ENCODE data around the gene ERGIC2. TPM values are rescaled to one million over a fixed set of nuclear protein-coding genes. Genes with fewer than 3 reads are reported as not detected.

Gene ERGIC2
- total and polyA plus RNA-seq, 4 donors = 39.5 to 70.5 (median 48.7) TPM

DNA sequence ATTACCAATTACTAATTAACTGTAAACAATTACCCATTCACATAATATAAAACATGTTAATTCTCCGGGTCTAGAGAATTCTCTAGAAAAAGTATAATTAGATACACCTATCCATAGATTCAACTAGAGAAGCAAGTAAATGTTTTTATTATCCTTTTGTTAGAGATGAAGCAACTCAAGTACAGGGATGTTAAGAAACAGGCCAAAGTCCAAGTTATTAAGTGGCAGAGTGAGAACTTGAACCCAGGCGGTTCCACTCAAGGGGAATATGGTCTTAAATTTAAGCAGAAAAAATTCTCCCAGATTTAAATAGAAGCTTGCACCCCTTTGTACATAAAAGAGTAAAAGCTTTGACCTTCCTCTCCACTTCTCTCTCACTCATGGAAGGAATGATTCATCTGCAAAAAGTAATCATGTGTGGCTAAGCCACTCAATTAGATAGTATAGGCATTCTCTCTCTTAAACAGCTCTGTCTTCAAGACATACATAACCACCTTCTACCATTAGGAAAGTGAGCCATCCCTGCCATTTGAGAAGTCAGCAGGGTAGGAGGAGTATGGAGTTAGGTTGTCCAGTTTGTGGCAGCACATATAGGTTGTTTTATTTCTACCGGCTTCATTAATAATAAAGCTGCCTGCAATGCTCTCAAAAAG, 34.1 kb downstream of the ERGIC2 start:
- Histone ChIP-seq H3K36me3 (ENCODE audit: control insufficient read depth in 4 of 4, insufficient read depth in 4 of 4, low read length in 4 of 4) (peaks cover 4 to 21% (median 10%) of the 10 kb centered on the region in 4 donors), H3K27me3 (ENCODE audit: control insufficient read depth in 3 of 3, insufficient read depth in 3 of 3, low read length in 2 of 3) (no peaks in the 10 kb centered on the region), H3K9me3 (ENCODE audit: control insufficient read depth in 4 of 4, insufficient read depth in 3 of 4, low read length in 3 of 4) (no peaks in the 10 kb centered on the region), H3K27ac (ENCODE audit: low read depth in 1 of 2, low read length in 1 of 2) (peak overlapping the region in 1 of 2 donors; percentile 40), H3K4me3 (no peak overlapping the region), H3K4me1 (ENCODE audit: control insufficient read depth in 5 of 5, insufficient read depth in 5 of 5, low read length in 5 of 5) (peaks cover 0 to 5% (median 0%) of the 10 kb centered on the region in 5 donors), H3K9ac (ENCODE audit: insufficient read depth in 1 of 2, low read length in 2 of 2) (no peak overlapping the region)
- 98% methylated on average over 3 of the region's 3 CpGs for WGBS, 2 donors
- DNase-seq = no peak
- TF ChIP-seq, protein P1, sequence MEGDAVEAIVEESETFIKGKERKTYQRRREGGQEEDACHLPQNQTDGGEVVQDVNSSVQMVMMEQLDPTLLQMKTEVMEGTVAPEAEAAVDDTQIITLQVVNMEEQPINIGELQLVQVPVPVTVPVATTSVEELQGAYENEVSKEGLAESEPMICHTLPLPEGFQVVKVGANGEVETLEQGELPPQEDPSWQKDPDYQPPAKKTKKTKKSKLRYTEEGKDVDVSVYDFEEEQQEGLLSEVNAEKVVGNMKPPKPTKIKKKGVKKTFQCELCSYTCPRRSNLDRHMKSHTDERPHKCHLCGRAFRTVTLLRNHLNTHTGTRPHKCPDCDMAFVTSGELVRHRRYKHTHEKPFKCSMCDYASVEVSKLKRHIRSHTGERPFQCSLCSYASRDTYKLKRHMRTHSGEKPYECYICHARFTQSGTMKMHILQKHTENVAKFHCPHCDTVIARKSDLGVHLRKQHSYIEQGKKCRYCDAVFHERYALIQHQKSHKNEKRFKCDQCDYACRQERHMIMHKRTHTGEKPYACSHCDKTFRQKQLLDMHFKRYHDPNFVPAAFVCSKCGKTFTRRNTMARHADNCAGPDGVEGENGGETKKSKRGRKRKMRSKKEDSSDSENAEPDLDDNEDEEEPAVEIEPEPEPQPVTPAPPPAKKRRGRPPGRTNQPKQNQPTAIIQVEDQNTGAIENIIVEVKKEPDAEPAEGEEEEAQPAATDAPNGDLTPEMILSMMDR (IDR thresholded peaks at IDR 0.05; ENCODE audit: control extremely low read depth, extremely low read depth) = no peak
- no peak for ATAC-seq (ENCODE audit: insufficient read depth, low FRiP score)

DNA sequence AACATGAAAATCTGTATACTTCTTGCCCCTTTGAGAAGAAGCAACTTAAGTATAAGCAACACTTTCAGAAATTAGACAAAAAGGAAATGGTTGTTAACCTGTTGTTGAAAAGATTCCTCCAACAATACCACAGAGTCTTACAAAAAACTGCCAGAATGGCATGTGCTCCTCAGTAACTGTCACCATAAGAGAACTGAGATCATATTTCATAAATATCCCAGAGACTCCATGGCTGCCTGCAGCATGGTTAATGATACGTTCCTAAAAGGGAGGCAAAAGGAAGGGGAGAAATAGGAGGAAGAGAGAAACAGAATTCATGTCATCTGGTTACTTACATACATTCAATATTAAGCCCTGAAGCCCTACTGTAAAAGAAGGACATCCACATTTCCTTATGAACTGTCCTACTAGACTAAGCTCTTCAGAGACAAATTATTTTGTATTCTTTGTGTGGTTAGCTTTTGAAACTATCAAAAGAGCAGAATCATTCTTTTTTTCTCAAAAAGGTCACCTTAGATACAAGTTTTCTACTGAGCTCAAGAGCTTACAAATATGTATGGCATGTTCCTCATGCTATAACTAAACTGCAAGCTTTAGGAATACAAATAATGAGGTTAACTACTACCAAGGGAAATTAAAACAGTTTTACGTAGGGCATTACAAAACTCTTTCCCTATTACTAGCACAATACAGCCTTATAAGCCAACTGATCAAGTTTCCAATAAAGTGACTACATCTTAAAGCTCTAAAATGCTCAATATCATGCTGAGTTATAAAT, 37.8 kb downstream of the ERGIC2 start:
- Histone ChIP-seq H3K36me3 (ENCODE audit: control insufficient read depth in 4 of 4, insufficient read depth in 4 of 4, low read length in 4 of 4) (peaks cover 10 to 31% (median 13%) of the 10 kb centered on the region in 4 donors), H3K27me3 (ENCODE audit: control insufficient read depth in 3 of 3, insufficient read depth in 3 of 3, low read length in 2 of 3) (no peaks in the 10 kb centered on the region), H3K9ac (ENCODE audit: insufficient read depth in 1 of 2, low read length in 2 of 2) (no peak overlapping the region), H3K4me1 (ENCODE audit: control insufficient read depth in 5 of 5, insufficient read depth in 5 of 5, low read length in 5 of 5) (peaks cover 0 to 4% (median 0%) of the 10 kb centered on the region in 5 donors), H3K9me3 (ENCODE audit: control insufficient read depth in 4 of 4, insufficient read depth in 3 of 4, low read length in 3 of 4) (no peaks in the 10 kb centered on the region), H3K27ac (ENCODE audit: low read depth in 1 of 2, low read length in 1 of 2) (peak overlapping the region in 1 of 2 donors; percentile 45), H3K4me3 (no peak overlapping the region)
- WGBS, 2 donors = 83 to 92% methylated on average over 2 of the region's 2 CpGs
- ATAC-seq (ENCODE audit: insufficient read depth, low FRiP score) = no peak
- TF ChIP-seq, protein P1 (IDR thresholded peaks at IDR 0.05; ENCODE audit: control extremely low read depth, extremely low read depth) = no peak
- DNase-seq = no peak

DNA sequence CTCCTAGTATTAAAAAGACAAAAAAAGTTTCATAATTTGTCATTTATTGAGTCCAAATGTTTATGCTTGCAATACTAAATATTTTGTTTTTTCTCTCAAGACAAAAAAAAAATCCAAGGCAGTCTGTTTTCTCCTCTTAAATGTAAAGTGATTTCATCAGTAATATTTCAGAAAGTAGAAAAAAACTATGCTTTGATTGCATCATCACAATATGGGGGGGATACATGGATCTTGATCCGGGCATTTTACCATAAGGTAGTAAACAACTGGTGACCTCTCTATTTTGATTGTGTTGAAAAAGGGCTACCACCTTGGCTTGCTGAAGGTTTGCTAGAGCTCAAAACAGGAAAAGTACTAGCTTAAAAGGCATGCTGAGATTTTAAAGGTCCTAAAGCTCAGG, 43.6 kb downstream of the ERGIC2 start:
- DNase-seq (no peak), ATAC-seq (ENCODE audit: insufficient read depth, low FRiP score) (no peak)
- no peaks in the 10 kb centered on the region for H3K4me1 ChIP-seq (ENCODE audit: control insufficient read depth in 5 of 5, insufficient read depth in 5 of 5, low read length in 5 of 5)
- H3K4me3 ChIP-seq = no peak overlapping the region
- H3K27ac ChIP-seq (ENCODE audit: low read depth in 1 of 2, low read length in 1 of 2) = no peak overlapping the region
- TF ChIP-seq, protein P1 (IDR thresholded peaks at IDR 0.05; ENCODE audit: control extremely low read depth, extremely low read depth) = no peak
- H3K27me3 ChIP-seq (ENCODE audit: control insufficient read depth in 3 of 3, insufficient read depth in 3 of 3, low read length in 2 of 3) = no peaks in the 10 kb centered on the region
- peaks cover 0 to 10% (median 8%) of the 10 kb centered on the region in 4 donors for H3K36me3 ChIP-seq (ENCODE audit: control insufficient read depth in 4 of 4, insufficient read depth in 4 of 4, low read length in 4 of 4)
- WGBS, 2 donors = 80 to 83% methylated on average over 1 of the region's 1 CpG
- H3K9me3 ChIP-seq (ENCODE audit: control insufficient read depth in 4 of 4, insufficient read depth in 3 of 4, low read length in 3 of 4) = no peaks in the 10 kb centered on the region
- no peak overlapping the region for H3K9ac ChIP-seq (ENCODE audit: insufficient read depth in 1 of 2, low read length in 2 of 2)
